K562 (cell line): ENCODE results near the gene DNAJC1. TPM values are rescaled to one million over a fixed set of nuclear protein-coding genes. Genes with fewer than 3 reads are reported as not detected.

Experiments
- ARID1B ChIP-seq: fragments of 450-650 bp; IDR thresholded peaks from 2 replicates; pipeline ENCODE4 v1.6.1; 2016; ENCODE audit warnings: antibody characterized with exemption, mild to moderate bottlenecking, inconsistent platforms
- ATF7 ChIP-seq: fragments of 450-650 bp; IDR thresholded peaks from 2 replicates; pipeline ENCODE4 v1.7.1; 2014; ENCODE audit warnings: mild to moderate bottlenecking, moderate library complexity
- BACH1 ChIP-seq: fragments of 200-800 bp; sonication (Bioruptor generic); IDR thresholded peaks from 2 replicates; pipeline ENCODE4 v1.6.1; 2016; ENCODE audit warnings: missing genetic modification characterization, missing compliant biosample characterization
- C11orf30 ChIP-seq: fragments of 450-650 bp; IDR thresholded peaks from 2 replicates; pipeline ENCODE4 v1.6.1; 2016; ENCODE audit warnings: low read depth, mild to moderate bottlenecking
- DACH1 ChIP-seq: fragments of 450-650 bp; IDR thresholded peaks from 2 replicates; pipeline ENCODE4 v1.6.1; 2018; ENCODE audit not compliant: partially characterized antibody
- EP300 ChIP-seq: IDR thresholded peaks from 2 replicates; pipeline ENCODE4 v1.6.1; 2012; ENCODE audit warnings: low read length, improper control_type of control experiment
- FOXM1 ChIP-seq, 2 experiments: fragments of 450-650 bp in 1 of 2; sonication (generic) in 1 of 2; formaldehyde crosslinking in 1 of 2; IDR thresholded peaks; 2 replicates each; pipeline versions ENCODE4 v1.6.1 to v1.9.0; 2017 to 2022; ENCODE audit warnings: low read depth in 2 of 2, mild to moderate bottlenecking in 2 of 2, missing genetic modification reagents in 1 of 2, moderate library complexity in 1 of 2
- HDAC3 ChIP-seq: fragments of 450-650 bp; IDR thresholded peaks from 2 replicates; pipeline ENCODE4 v1.6.1; 2018; ENCODE audit warnings: borderline replicate concordance, mild to moderate bottlenecking, moderate library complexity; ENCODE audit not compliant: partially characterized antibody
- HLTF ChIP-seq: fragments of 450-650 bp; IDR thresholded peaks from 2 replicates; pipeline ENCODE4 v1.6.1; 2016
- JUN ChIP-seq, 2 experiments: sonication (generic) in 1 of 2; formaldehyde crosslinking in 1 of 2; IDR thresholded peaks; 2 replicates each; pipeline versions ENCODE4 v1.6.1 to v1.8.0; 2012 to 2022; ENCODE audit warnings: borderline replicate concordance in 2 of 2, mild to moderate bottlenecking in 2 of 2, improper control_type of control experiment in 1 of 2, low read depth in 1 of 2, low read length in 1 of 2, missing genetic modification reagents in 1 of 2
- KDM1A ChIP-seq, 2 experiments: fragments of 450-650 bp; IDR thresholded peaks; 2 replicates each; pipeline ENCODE4 v1.6.1; 2016; ENCODE audit warnings: mild to moderate bottlenecking in 2 of 2
- MEIS2 ChIP-seq: fragments of 450-650 bp; IDR thresholded peaks from 2 replicates; pipeline ENCODE4 v1.6.1; 2014; ENCODE audit warnings: mild to moderate bottlenecking; ENCODE audit not compliant: partially characterized antibody
- NBN ChIP-seq: fragments of 450-650 bp; IDR thresholded peaks from 2 replicates; pipeline ENCODE4 v1.6.1; 2016; ENCODE audit warnings: low read depth, mild to moderate bottlenecking
- NCOA2 ChIP-seq, 2 experiments: fragments of 450-650 bp; IDR thresholded peaks; 2 replicates each; pipeline ENCODE4 v1.6.1; 2018; ENCODE audit warnings: mild to moderate bottlenecking in 2 of 2, moderate library complexity in 1 of 2; ENCODE audit not compliant: partially characterized antibody in 2 of 2
- NCOR1 ChIP-seq: fragments of 450-650 bp; IDR thresholded peaks from 2 replicates; pipeline ENCODE4 v1.6.1; 2016; ENCODE audit warnings: mild to moderate bottlenecking, moderate library complexity
- NFIC ChIP-seq: fragments of 450-650 bp; IDR thresholded peaks from 2 replicates; pipeline ENCODE4 v1.6.1; 2017; ENCODE audit warnings: mild to moderate bottlenecking, inconsistent platforms
- PHF20 ChIP-seq: fragments of 450-650 bp; IDR thresholded peaks from 2 replicates; pipeline ENCODE4 v1.6.1; 2018; ENCODE audit not compliant: partially characterized antibody
- PYGO2 ChIP-seq: fragments of 450-650 bp; IDR thresholded peaks from 2 replicates; pipeline ENCODE4 v1.6.1; 2016; ENCODE audit warnings: mild to moderate bottlenecking, missing genetic modification characterization, moderate library complexity, missing compliant biosample characterization
- SMAD2 ChIP-seq: fragments of 150-350 bp; IDR thresholded peaks from 2 replicates; pipeline ENCODE4 v1.6.1; 2014; ENCODE audit warnings: low read depth, mild to moderate bottlenecking, low read length
- SMAD4 ChIP-seq: fragments of 250-450 bp; sonication (Bioruptor Pico); conservative IDR thresholded peaks from 2 replicates; pipeline ENCODE4 v1.8.0; 2021; ENCODE audit warnings: inconsistent platforms, mild to moderate bottlenecking, moderate library complexity
- SMARCA4 ChIP-seq: fragments of 450-650 bp; IDR thresholded peaks from 2 replicates; pipeline ENCODE4 v1.6.1; 2016
- SRF ChIP-seq, 2 experiments: fragments of 250-450, 450-650 bp in 1 of 2; sonication (Bioruptor Pico) in 1 of 2; sonication (generic) in 1 of 2; formaldehyde crosslinking; IDR thresholded peaks; 2 replicates each; pipeline versions ENCODE4 v1.5.0 to v1.5.1; 2020 to 2022; ENCODE audit warnings: mild to moderate bottlenecking in 1 of 2, missing genetic modification reagents in 1 of 2
- TBL1XR1 ChIP-seq, 2 experiments: IDR thresholded peaks; 2 replicates each; pipeline ENCODE4 v1.6.1; 2012; ENCODE audit warnings: improper control_type of control experiment in 2 of 2, low read length in 2 of 2, mild to moderate bottlenecking in 1 of 2
- ZNF23 ChIP-seq: fragments of 250-450 bp; sonication (Bioruptor Pico); IDR thresholded peaks from 2 replicates; pipeline ENCODE4 v1.4.0; 2020; ENCODE audit warnings: mild to moderate bottlenecking
- ZNF24 ChIP-seq: fragments of 450-650 bp; IDR thresholded peaks from 2 replicates; pipeline ENCODE4 v1.6.1; 2016
- ZNF445 ChIP-seq: fragments of 250-450 bp; sonication (Bioruptor Pico); IDR thresholded peaks from 2 replicates; pipeline ENCODE4 v1.4.0; 2020; ENCODE audit warnings: low read depth, mild to moderate bottlenecking, moderate library complexity
- ZNF740 ChIP-seq, 3 experiments: fragments of 200-800 bp in 1 of 3; sonication (Bioruptor generic) in 1 of 3; sonication (generic) in 1 of 3; formaldehyde crosslinking in 1 of 3; IDR thresholded peaks; 2 replicates each; pipeline versions ENCODE4 v1.6.1 to v1.8.0; 2016 to 2022; ENCODE audit warnings: mild to moderate bottlenecking in 2 of 3, missing compliant biosample characterization in 2 of 3, missing genetic modification characterization in 2 of 3, missing genetic modification reagents in 1 of 3
- polyA plus RNA-seq, 8 experiments: library from polyadenylated mRNA; depleted of rRNA in 4 of 8; stranded (reverse) in 5 of 8; unstranded in 3 of 8; fragments of >200 nt; fragmentation: Nextera tagmentation in 2 of 8; fragmentation: Illumina TruSeq in 1 of 8; extraction: Ambion mirVana in 2 of 8; extraction: Trizol in 1 of 8; gene quantifications; 2 replicates each; pipeline versions ENCODE4 v1.2.1 to v1.2.3, GENCODE V29; 2011 to 2014; ENCODE audit warnings: inconsistent platforms in 1 of 8, missing spikeins in 1 of 8
- total RNA-seq, 7 experiments: library from RNA; depleted of rRNA in 6 of 7; stranded (reverse); fragments of >200 nt in 6 of 7; fragmentation: Illumina TruSeq in 2 of 7; extraction: Trizol in 2 of 7; gene quantifications; 2 replicates each; pipeline versions ENCODE4 v1.2.1 to v1.2.3, GENCODE V29; 2011 to 2021; ENCODE audit warnings: low replicate concordance in 1 of 7
- TF ChIP-seq, protein P1 (sequence below), 2 experiments: fragments of 450-650 bp; IDR thresholded peaks; 2 replicates each; pipeline ENCODE4 v1.6.1; 2016

The DNAJC1 gene
- total and polyA plus RNA-seq, 9 of the 15 experiments (the other 6 are each of a cell fraction or from before 2014, with no cell fraction given) = 5.4 to 77.6 (median 40.3) TPM

DNA sequence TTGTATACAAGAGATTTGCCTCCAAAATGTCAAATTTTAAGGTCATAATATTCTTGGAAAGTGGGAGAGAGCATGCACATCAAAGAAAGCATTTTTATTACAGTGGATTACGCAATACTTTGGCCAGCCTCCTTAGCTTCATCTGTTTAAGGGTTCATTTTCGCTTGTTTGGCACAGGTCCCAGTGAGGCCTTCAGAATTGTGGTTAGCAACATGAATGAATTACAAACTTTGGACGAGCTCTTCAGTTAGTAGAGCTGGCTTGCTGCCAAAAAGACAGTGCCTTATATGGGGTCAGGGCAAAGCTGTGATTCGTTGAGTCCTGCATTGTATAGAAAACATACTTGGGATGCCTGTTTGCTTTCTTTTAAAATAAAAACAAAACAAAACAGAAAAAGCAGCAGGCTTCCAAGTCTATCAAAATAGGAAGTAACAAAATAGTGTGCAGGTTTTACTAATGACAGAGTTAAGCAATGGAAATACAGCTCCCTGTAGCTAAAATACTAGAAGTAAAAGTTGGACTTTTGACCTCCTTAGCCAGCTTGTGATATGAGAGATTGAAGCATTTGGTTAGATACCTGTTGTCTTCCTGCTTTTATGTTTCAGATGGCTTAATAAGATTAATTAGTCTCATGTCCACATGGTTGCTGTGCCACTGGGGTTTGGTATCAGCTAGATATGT is 278.7 kb downstream of the DNAJC1 start (continued):
- TF ChIP-seq SMAD4 (CRISPR knock-in tag) (peak; percentile 38; the same call in 1 of the 2 replicates), ATF7 (peak; percentile 89), DACH1 (peak; percentile 86), PHF20 (no peak), PYGO2 (tag) (no peak), JUN (IDR thresholded peaks at IDR 0.05; ENCODE audit: borderline replicate concordance, low read depth, low read length) (0 out of 2 replicates have a peak, but pooled peaks have one; percentile 53), JUN (CRISPR knock-in tag; IDR thresholded peaks at IDR 0.05; ENCODE audit: borderline replicate concordance) (no peak), BACH1 (tag) (no peak), NBN (peak; percentile 27; the same call in 1 of the 2 replicates), NCOA2 (IDR thresholded peaks at IDR 0.05; ENCODE audit: partially characterized antibody in 2 of 2) (peak in 1 of 2 experiments; percentile 53), C11orf30 (no peak), EP300 (peak; percentile 49), KDM1A (IDR thresholded peaks at IDR 0.05) (peak; percentile 83 to 87; a peak in 3 of 4 replicates), NCOR1 (0 out of 2 replicates have a peak, but pooled peaks have one; percentile 19), ZNF23 (CRISPR knock-in tag) (no peak), ZNF740 (CRISPR knock-in tag; IDR thresholded peaks at IDR 0.05) (no peak), ZNF740 (tag; IDR thresholded peaks at IDR 0.05) (no peak), MEIS2 (peak; percentile 54), SMARCA4 (peak; percentile 72; the same call in 1 of the 2 replicates), SMAD2 (no peak), ZNF445 (CRISPR knock-in tag) (no peak), HLTF (no peak), ARID1B (peak; percentile 65), HDAC3 (peak; percentile 18), FOXM1 (IDR thresholded peaks at IDR 0.05; ENCODE audit: low read depth) (peak; percentile 34; the same call in 1 of the 2 replicates), FOXM1 (CRISPR knock-in tag; IDR thresholded peaks at IDR 0.05; ENCODE audit: low read depth) (no peak), NFIC (peak; percentile 100), ZNF24 (0 out of 2 replicates have a peak, but pooled peaks have one; percentile 21), TBL1XR1 (IDR thresholded peaks at IDR 0.05; ENCODE audit: low read length in 2 of 2) (peak in 1 of 2 experiments; percentile 59; a peak in 2 of 4 replicates), SRF (CRISPR knock-in tag; IDR thresholded peaks at IDR 0.05) (peak; percentile 76 to 98; a peak in 3 of 4 replicates)
- TF ChIP-seq, protein P1, sequence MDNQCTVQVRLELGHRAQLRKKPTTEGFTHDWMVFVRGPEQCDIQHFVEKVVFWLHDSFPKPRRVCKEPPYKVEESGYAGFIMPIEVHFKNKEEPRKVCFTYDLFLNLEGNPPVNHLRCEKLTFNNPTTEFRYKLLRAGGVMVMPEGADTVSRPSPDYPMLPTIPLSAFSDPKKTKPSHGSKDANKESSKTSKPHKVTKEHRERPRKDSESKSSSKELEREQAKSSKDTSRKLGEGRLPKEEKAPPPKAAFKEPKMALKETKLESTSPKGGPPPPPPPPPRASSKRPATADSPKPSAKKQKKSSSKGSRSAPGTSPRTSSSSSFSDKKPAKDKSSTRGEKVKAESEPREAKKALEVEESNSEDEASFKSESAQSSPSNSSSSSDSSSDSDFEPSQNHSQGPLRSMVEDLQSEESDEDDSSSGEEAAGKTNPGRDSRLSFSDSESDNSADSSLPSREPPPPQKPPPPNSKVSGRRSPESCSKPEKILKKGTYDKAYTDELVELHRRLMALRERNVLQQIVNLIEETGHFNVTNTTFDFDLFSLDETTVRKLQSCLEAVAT (IDR thresholded peaks at IDR 0.05) = peak in 1 of 2 experiments; percentile 33; a peak in 1 of 4 replicates
